GM12878 (cell line): ENCODE results near the gene COL4A1.

Experiments
- CEBPB ChIP-seq, 2 experiments: fragments of 150-350 bp in 1 of 2; IDR thresholded peaks; 2 replicates each; pipeline ENCODE4 v1.6.1; 2012 to 2014; ENCODE audit warnings: low read depth in 2 of 2, low read length in 2 of 2, borderline replicate concordance in 1 of 2, inconsistent platforms in 1 of 2
- CTCF ChIP-seq, 3 experiments: IDR thresholded peaks in 2 of 3; conservative IDR thresholded peaks in 1 of 3; 2 replicates each; pipeline ENCODE4 v1.5.1; 2011; ENCODE audit warnings: low read depth in 3 of 3, low read length in 3 of 3, mild to moderate bottlenecking in 3 of 3, control low read depth in 2 of 3, moderate library complexity in 2 of 3, inconsistent platforms in 1 of 3, mixed read lengths in 1 of 3; ENCODE audit not compliant: control insufficient read depth in 2 of 3, insufficient read depth in 1 of 3; ENCODE audit errors: extremely low read depth in 1 of 3
- EP300 ChIP-seq, 2 experiments: fragments of 150-350 bp in 1 of 2; IDR thresholded peaks; 2 replicates each; pipeline ENCODE4 v1.6.1; 2011 to 2012; ENCODE audit warnings: low read depth in 2 of 2, low read length in 2 of 2, borderline replicate concordance in 1 of 2, improper control_type of control experiment in 1 of 2, inconsistent platforms in 1 of 2; ENCODE audit not compliant: control insufficient read depth in 1 of 2
- PKNOX1 ChIP-seq: fragments of 450-650 bp; IDR thresholded peaks from 2 replicates; pipeline ENCODE4 v1.6.1; 2016; ENCODE audit warnings: mild to moderate bottlenecking
- POLR2A ChIP-seq: IDR thresholded peaks from 2 replicates; pipeline ENCODE4 v1.6.1; 2011; ENCODE audit warnings: low read depth, mild to moderate bottlenecking, low read length
- POLR2AphosphoS5 ChIP-seq: IDR thresholded peaks from 2 replicates; pipeline ENCODE4 v1.6.1; 2011; ENCODE audit warnings: mild to moderate bottlenecking, low read length, inconsistent platforms
- ZZZ3 ChIP-seq: IDR thresholded peaks from 2 replicates; pipeline ENCODE4 v1.6.1; 2011; ENCODE audit warnings: low read depth; ENCODE audit not compliant: control insufficient read depth, insufficient read length
- TF ChIP-seq, protein P1 (sequence below): IDR thresholded peaks from 2 replicates; pipeline ENCODE4 v1.6.1; 2012; ENCODE audit warnings: low read length, inconsistent platforms
- TF ChIP-seq, protein P2 (sequence below): IDR thresholded peaks from 2 replicates; pipeline ENCODE4 v1.6.1; 2011; ENCODE audit warnings: borderline replicate concordance, low read depth, mild to moderate bottlenecking, moderate library complexity, mixed read lengths, low read length; ENCODE audit not compliant: insufficient read depth; ENCODE audit errors: extremely low read length

DNA sequence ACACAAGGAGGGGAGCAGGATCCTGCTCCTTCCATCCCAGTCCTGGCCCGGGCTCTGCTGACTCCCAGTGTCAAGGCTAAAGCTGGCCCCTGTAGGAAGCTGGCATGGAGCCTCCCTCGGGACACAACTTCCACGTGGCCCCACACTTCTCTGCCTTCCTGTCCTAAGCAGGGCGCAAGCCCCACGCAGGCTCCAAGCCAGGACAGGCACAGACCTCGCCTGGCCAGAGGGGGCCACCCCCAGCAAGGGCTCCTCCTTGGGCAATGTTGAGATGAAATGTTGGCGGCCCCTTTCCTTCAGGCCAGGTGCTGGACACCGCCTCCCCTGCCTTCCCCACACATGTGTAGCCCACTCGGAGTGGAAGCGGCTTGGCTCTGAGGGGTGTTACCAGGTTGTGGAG lies 66.6 kb downstream of the COL4A1 start:
- TF ChIP-seq CEBPB (IDR thresholded peaks at IDR 0.05; ENCODE audit: borderline replicate concordance in 1 of 2, low read depth in 2 of 2, low read length in 2 of 2) (no peak), PKNOX1 (no peak), EP300 (IDR thresholded peaks at IDR 0.05; ENCODE audit: borderline replicate concordance in 1 of 2, control insufficient read depth in 1 of 2, low read depth in 2 of 2, low read length in 2 of 2) (no peak), CTCF (IDR thresholded peaks at IDR 0.05 in 2 of 3, conservative IDR thresholded peaks at IDR 0.05 in 1 of 3; ENCODE audit: control insufficient read depth in 2 of 3, extremely low read depth in 1 of 3, insufficient read depth in 1 of 3, low read depth in 3 of 3, low read length in 3 of 3) (no peak), POLR2A (no peak), ZZZ3 (no peak), POLR2AphosphoS5 (no peak)
- TF ChIP-seq, protein P1, sequence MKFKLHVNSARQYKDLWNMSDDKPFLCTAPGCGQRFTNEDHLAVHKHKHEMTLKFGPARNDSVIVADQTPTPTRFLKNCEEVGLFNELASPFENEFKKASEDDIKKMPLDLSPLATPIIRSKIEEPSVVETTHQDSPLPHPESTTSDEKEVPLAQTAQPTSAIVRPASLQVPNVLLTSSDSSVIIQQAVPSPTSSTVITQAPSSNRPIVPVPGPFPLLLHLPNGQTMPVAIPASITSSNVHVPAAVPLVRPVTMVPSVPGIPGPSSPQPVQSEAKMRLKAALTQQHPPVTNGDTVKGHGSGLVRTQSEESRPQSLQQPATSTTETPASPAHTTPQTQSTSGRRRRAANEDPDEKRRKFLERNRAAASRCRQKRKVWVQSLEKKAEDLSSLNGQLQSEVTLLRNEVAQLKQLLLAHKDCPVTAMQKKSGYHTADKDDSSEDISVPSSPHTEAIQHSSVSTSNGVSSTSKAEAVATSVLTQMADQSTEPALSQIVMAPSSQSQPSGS: no peak
- TF ChIP-seq, protein P2, sequence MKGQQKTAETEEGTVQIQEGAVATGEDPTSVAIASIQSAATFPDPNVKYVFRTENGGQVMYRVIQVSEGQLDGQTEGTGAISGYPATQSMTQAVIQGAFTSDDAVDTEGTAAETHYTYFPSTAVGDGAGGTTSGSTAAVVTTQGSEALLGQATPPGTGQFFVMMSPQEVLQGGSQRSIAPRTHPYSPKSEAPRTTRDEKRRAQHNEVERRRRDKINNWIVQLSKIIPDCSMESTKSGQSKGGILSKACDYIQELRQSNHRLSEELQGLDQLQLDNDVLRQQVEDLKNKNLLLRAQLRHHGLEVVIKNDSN: no peak
